Body of pancreas (tissue), 4 donors: Measurements from ENCODE around the gene THBS2.

ENCODE experiments used
- CTCF ChIP-seq, 7 experiments: fragments of 450-650 bp in 4 of 7; fragments of 200-600 bp in 3 of 7; sonication (generic) in 3 of 7; IDR thresholded peaks; one replicate each; pipeline ENCODE4 v1.5.1; 2016 to 2019; ENCODE audit warnings: antibody characterized with exemption in 7 of 7
- POLR2A ChIP-seq, 3 donors: fragments of 450-650 bp; IDR thresholded peaks; one replicate each; pipeline ENCODE4 v1.6.1; 2016; ENCODE audit warnings: antibody characterized with exemption in 3 of 3, mild to moderate bottlenecking in 2 of 3

DNA sequence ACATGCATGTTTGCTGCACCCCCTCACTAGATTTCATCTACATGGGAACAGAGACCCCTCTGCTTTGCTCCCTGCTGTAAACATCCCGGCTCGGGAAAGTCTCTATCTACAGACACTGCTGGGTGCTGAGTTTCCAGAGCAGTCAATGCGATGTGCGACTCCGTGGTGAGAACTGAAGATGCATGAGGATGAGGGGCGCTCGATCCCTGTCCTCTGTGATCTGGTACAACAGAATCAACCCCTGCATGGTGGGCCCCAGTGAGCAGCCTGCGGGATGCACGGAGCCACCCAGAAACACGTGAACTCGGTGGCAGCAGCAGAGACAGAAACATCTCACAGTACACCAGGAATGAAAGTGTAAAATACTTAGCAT, 83.1 kb downstream of the THBS2 start:
- TF ChIP-seq CTCF (IDR thresholded peaks at IDR 0.05) (no peak), POLR2A (IDR thresholded peaks at IDR 0.05) (no peak)
